DMS79 (cell line): ENCODE data around the gene DGAT2.

ENCODE experiments used
- DNase-seq: peaks from one replicate; lab custom pipeline; 2025; lab: John Stamatoyannopoulos, UW

DGAT2 gene

GRCh38 chr11:75826461-75827230 is 58.1 kb downstream of the DGAT2 start:
- DNase-seq, result no peak

- no peak for DNase-seq
Measured at GRCh38 chr11:75827562-75827961, 59.0 kb downstream of the DGAT2 start.

- DNase-seq, result no peak
Measured at GRCh38 chr11:75831915-75832502, 63.4 kb downstream of the DGAT2 start.

- DNase-seq, result no peak
Measured at GRCh38 chr11:75834728-75835127, 66.2 kb downstream of the DGAT2 start.

- no peak for DNase-seq
Measured at GRCh38 chr11:75836417-75836816, 67.8 kb downstream of the DGAT2 start.

GRCh38 chr11:75839851-75840250 is 71.3 kb downstream of the DGAT2 start:
- DNase-seq, result no peak

- no peak for DNase-seq
Measured at GRCh38 chr11:75840522-75840921, 71.9 kb downstream of the DGAT2 start.

- no peak for DNase-seq
Measured at GRCh38 chr11:75841739-75842138, 73.2 kb downstream of the DGAT2 start.

GRCh38 chr11:75845324-75845723 is 76.7 kb downstream of the DGAT2 start:
- no peak for DNase-seq

GRCh38 chr11:75849894-75850293 is 81.3 kb downstream of the DGAT2 start:
- no peak for DNase-seq

GRCh38 chr11:75850787-75851186 is 82.2 kb downstream of the DGAT2 start:
- DNase-seq, result peak; percentile 33
